NCI-H1092 treated with DMSO at 0.1 percent for 48 hours (cell line): ENCODE results near the gene CPNE5.
"Not testable (repeated sequence)": the region's sequence is repeated elsewhere in the genome, so short reads cannot be mapped to it uniquely, and the experiment has no call there.

Experiments used
- DNase-seq: peaks from one replicate; lab custom pipeline; 2025; lab: John Stamatoyannopoulos, UW

CPNE5 gene

GRCh38 chr6:36723992-36724391 lies 115.3 kb downstream of the CPNE5 start:
- DNase-seq, result not testable (repeated sequence)

DNA sequence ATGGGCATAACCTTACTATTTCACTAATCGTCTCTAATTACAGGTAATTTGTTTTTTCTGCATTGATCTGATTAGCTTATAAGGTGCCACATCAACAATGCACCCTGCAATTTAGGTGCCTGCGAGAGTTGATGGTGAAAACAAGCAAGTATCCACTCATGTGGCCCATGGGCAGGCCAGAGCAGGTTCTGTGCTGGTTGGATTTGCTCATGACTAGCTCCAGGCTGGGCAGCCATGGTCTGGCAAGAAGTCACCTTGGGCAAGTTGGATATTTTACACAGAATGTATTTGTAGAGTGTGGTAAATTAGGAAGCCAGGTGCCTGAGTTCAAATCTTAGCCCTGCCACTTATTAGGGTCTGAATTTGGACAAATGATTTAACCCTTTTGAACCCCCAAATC lies 116.4 kb downstream of the CPNE5 start:
- DNase-seq, result no peak

DNA sequence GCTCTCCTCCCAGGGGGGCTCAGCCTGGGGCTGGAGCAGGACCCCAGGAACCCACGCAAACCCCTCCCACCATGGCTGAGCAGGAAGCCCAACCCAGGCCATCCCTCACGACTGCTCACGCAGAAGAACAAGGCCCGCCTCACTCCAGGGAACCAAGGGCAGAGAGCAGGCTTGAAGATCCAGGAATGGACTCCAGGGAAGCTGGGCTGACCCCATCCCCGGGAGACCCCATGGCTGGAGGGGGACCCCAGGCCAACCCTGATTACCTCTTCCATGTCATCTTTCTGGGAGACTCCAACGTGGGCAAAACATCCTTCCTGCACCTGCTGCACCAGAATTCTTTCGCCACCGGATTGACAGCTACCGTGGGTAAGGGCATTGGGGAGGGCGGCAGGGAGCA lies 116.9 kb downstream of the CPNE5 start:
- no peak for DNase-seq

DNA sequence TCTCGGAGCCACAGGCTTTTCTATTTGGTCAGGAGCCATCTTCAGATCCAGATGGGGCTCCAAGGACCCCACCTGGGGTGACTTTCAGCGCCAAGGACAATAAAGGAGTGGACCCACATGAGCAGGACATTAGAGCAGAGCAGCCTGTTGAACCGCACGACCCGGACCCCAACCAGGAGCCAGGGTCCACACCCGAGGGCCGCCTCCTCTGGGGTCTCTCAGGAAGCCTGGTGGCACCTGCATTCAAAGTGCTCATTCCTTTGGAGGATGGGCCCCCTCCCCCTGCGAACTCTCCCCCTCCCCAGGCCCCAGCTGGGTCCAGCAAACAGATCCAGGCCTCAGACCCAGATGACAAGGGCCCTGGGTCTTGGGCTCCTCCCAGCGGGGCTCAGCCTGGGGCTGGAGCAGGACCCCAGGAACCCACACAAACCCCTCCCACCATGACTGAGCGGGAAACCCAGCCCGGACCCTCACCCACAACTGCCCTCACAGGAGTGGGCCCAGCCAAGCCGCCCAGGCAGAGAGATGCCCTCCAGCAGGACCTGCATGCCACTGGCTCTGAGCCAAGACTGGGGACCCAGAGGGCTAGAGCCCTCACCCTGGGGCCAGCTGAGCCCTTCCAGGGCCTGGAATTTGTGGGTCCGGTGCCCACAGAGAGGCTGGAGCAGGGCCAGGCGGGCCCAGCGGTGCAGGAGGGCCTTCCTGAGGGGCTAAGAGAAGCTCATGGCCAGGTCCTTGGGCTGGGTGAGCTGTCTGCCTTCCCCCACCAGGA lies 117.7 kb downstream of the CPNE5 start:
- no peak for DNase-seq

DNA sequence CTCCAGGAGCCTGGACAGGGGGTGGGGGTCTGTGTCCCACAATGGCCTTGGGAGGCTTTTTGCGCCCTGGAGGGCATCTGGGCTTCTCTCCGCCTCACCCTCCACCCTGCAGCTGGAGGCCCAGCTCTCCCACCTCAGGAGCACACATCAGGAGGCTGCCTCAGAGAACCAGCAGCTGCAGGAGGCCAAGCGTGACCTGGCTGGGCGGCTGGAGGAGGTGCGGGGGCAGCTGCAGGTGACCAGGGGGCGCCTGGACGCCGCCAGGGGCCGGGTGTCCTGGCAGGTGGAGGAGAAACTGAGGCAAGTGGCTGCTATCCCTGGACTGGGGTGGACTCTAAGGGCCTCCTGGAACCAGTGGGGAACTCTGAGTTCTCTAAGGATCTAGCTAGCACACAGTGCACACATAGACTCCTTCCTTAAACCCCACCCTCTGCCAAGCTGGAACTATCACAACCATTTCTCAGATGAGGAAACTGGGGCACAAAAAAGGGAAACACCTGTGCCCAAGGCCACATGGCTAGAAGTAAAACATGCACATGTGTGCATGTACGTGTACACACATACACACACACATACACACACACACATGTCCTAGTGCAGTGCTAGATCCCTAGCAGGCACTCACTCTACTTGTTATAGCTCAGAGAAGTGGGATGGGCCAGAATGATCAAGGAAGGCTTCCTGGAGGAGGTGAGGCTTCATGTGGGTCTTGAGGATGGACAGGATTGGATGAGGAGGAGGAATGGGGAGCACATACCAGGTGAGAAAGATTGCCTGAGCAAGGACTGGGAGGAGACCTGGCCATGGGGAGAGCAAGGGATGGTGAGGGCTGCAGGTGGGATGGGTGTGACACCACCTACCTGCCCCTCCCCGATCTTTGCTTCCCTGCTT lies 118.7 kb downstream of the CPNE5 start:
- no peak for DNase-seq

- no peak for DNase-seq
Measured at GRCh38 chr6:36719126-36719525, 120.1 kb downstream of the CPNE5 start.

GRCh38 chr6:36718560-36718959 lies 120.7 kb downstream of the CPNE5 start:
- DNase-seq, result no peak

GRCh38 chr6:36717871-36718540 lies 121.2 kb downstream of the CPNE5 start:
- no peak for DNase-seq

DNA sequence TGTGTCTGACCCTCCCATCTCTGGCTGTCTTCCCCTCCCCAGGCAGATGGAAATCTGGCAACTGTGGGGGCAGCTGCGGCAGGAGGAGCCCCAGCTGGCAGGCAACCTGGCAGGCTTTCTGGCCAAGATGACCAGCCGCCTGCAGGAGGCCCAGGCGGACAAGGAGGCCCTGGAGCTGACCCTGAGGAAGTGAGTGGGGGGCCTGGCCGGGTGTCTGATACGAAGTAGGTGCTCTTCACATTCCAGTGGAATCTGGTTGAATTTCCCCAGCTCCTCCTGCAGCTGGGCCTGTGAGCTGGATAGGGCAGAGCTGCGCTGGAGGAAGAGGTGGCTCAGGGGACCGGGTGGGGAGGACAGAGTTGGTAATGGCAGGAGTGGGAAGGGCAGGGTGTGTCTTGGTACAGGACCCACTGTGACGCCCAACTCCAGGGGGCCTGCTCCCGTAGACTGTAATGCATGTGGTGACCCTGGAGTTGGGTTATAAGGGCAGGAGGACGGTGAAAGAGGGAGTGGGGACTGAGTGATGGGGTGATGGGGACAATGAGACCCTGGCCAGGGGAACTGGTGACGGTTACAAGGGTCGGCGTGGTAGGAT lies 121.9 kb downstream of the CPNE5 start:
- no peak for DNase-seq

GRCh38 chr6:36716476-36717093 lies 122.7 kb downstream of the CPNE5 start:
- no peak for DNase-seq

DNA sequence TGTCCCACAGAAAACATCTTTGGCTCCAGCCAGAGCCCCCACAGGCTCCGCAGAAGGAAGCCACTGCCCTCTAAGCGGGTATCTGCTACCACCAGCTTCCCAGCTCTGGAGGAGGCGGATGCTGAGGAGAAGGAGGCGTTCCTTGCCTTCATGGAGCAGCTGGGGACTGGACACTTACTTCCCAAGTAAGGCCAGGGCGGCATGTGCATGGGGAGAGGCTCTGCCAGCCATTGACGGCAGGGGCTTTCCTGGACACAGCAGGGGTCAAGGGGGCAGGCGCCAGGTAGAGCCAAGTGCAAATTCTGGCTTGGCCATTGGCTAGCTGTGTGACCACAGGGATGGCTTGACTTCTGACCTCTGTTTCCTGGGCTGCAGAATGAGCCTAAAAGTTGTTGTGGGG lies 123.8 kb downstream of the CPNE5 start:
- no peak for DNase-seq

DNA sequence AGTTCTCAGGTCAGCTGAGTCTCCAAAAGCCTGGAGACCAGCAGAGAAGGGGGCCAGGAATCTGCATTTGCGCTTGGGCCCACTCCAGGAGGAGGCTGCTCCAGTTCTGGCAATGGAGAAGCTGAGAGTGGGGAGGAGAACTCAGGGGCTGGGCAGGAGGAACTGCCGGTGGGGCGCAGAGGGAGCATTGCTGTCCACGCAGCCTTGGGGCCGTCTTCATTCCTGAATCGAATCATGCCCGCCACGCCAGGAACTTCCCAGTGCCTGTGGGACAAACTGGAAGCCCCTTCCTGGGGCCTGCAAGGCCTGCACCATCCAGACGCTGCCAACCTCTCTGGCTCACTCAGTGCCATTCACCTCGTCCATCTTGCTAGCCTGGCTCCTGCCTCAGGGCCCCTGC lies 124.7 kb downstream of the CPNE5 start:
- no peak for DNase-seq

DNA sequence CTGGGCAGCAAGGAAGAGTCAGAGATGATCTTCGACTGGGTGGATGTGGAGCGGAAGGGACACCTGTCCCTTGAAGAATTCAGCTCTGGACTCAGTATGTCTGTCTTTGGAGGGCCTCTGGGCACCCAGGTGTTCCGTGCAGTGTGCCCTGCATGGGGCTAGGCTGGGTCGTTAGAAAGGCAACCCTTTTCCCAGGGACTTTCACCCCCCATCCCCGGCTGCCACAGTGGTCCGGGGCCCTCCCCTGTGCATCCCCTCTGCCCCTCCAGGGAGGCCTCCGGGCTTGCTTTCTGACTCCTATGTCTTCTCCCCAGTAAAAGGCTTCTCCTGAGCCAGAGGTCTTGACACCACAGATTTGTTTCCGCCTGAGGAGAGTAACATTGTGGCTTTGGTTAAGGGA lies 125.4 kb downstream of the CPNE5 start:
- no peak for DNase-seq

GRCh38 chr6:36712816-36713215 lies 126.4 kb downstream of the CPNE5 start:
- no peak for DNase-seq

GRCh38 chr6:36706339-36706738 lies 132.9 kb downstream of the CPNE5 start:
- no peak for DNase-seq

DNA sequence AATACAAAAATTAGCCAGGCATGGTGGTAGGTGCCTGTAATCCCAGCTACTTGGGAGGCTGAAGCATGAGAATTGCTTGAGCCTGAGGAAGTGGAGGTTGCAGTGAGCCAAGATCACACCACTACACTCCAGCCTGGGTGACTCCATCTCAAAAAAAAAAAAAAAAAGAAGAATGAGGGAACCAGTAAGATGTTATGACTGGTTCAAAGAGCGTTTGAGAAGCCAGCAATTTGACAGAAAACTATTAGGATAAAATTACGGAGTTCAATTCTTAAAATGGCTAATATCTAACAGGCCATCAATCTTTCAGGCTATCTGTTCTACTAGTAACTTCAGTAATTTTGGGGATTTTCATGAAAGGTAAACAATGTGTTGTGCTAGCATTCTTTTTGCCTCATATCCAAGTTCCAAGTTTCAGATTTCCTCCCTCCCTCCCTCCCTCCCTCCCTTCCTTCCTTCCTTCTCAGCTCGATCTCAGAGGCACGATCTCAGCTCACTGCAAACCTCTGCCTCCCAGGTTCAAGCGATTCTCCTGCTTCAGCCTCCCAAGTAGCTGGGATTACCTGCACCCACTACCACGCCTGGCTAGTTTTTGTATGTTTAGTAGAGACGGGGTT lies 134.2 kb downstream of the CPNE5 start:
- DNase-seq, result not testable (repeated sequence)

- no peak for DNase-seq
Measured at GRCh38 chr6:36703982-36704381, 135.3 kb downstream of the CPNE5 start.

DNA sequence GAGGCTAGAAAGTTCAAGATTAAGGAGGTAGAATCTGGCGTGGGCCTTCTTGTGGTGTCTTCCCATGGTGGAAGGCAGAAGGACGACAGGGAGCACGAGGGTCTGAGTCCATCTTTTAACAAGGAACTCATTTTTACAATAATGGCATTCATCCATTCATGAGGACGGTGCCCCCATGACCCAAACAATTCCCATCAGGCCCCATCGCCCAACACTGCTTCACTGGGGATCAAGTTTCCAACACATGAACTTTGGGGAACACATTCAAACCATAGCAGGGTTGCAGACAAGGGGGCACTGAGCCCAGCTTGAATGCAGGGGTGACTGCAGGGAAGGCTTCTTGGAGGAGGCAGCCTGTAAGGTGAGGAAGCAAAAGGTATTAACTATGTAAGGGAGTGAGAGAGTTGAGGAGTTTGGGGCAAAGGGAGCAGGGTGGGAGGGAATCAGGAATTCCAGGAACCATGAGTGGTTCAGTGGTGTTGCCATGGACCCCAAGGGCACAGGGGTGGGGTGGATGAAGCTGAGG lies 136.1 kb downstream of the CPNE5 start:
- no peak for DNase-seq

- DNase-seq, result no peak
Measured at GRCh38 chr6:36702656-36703055, 136.6 kb downstream of the CPNE5 start.

- no peak for DNase-seq
Measured at GRCh38 chr6:36701401-36701991, 137.7 kb downstream of the CPNE5 start.

GRCh38 chr6:36700831-36701230 lies 138.4 kb downstream of the CPNE5 start:
- no peak for DNase-seq
